CD4-positive, alpha-beta T cell treated with Interleukin-21 for 1 hour (primary cell): ENCODE results near the gene RFTN2.
"Not testable (repeated sequence)": the region's sequence is repeated elsewhere in the genome, so short reads cannot be mapped to it uniquely, and the experiment has no call there.

Source experiments
- DNase-seq: peaks from one replicate; pipeline ENCODE4 v3.0.0-alpha.2; 2020

RFTN2 gene

GRCh38 chr2:197674060-197674459 is 1.3 kb downstream of the RFTN2 start:
- no peak for DNase-seq

DNA sequence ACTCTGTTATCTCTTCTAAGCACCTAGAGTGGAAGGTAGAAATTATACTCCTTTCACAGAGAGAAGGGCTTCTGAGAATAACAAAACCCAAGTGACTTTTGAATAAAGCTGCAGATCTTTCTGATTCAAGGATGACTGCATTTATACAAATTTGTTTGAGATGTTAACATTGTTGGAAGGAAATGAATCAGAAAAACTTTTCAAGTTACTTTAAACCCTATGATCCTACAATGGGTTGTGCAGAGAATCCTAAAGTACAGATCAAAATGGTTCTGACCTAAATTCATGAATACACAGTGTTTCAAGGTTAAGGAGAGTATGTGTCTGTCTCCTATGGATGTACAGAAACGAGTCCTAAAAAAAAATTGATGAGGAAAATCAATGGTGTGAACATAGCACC is 1.8 kb downstream of the RFTN2 start:
- no peak for DNase-seq

GRCh38 chr2:197673106-197673505 is 2.3 kb downstream of the RFTN2 start:
- no peak for DNase-seq

GRCh38 chr2:197672371-197672893 is 3.0 kb downstream of the RFTN2 start:
- no peak for DNase-seq

GRCh38 chr2:197669077-197669476 is 6.3 kb downstream of the RFTN2 start:
- DNase-seq, result no peak

- no peak for DNase-seq
These were observed 7.1 kb downstream of the RFTN2 start for GRCh38 chr2:197668296-197668695.

DNA sequence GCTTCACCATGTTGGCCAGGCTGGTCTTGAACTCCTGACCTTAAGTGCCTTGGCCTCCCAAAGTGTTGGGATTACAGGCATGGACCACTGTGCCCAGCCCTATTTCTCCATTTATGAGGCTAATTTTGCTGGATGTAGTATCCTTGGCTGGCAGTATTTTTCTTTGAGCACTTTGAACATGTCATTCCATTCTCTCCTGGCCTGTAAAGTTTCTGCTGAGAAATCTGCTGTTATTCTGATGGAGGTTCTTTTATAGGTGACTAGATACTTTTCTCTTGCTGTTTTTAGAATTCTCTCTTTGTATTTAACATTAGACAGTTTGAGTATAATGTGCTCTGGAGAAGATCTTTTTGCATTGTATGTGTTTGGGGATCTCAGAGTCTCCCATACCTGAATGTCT is 9.1 kb downstream of the RFTN2 start:
- DNase-seq, result no peak

- no peak for DNase-seq
These were observed 13.8 kb downstream of the RFTN2 start for GRCh38 chr2:197661626-197662025.

- no peak for DNase-seq
These were observed 17.8 kb downstream of the RFTN2 start for GRCh38 chr2:197657562-197657961.

- DNase-seq, result no peak
These were observed 27.3 kb downstream of the RFTN2 start for GRCh38 chr2:197647961-197648690.

DNA sequence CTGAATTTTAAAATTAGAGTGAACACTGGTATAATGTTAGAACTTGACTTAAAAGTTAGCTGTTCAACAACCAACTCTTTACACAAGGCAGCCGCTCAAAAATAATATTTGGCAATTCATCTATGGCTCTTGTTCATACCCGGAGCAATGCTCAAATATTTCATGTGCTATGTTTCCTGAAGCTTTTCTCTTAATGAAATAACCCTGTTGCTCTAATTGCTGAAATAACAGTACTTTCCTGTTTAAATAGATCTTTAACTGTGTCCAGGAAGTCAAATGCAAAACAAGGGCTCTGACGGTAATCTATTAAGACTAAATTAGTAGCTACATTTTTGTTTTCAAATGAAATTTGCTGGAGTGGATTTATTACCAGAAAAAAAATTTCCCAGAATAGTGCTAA is 33.7 kb downstream of the RFTN2 start:
- no peak for DNase-seq

DNA sequence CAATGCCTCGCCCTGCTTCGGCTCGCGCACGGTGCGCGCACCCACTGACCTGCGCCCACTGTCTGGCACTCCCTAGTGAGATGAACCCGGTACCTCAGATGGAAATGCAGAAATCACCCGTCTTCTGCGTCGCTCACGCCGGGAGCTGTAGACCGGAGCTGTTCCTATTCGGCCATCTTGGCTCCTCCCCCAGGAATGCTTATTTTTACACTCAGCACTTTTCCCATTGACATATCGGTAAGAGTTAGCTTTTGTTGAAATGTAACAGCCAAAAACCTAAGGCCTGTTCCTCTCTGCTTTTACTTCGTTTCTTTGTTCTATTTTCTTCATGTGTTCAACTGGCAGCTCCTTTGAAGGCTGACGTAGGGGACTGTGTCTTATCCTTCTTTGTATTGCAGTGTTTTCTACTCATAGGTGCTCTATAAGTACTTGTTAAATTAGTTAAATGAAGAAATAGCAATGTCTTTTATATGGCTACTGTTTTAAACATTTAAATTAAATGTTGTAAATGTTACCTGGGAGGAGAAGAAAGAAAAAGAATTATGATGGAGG is 34.7 kb downstream of the RFTN2 start:
- DNase-seq, result not testable (repeated sequence)

DNA sequence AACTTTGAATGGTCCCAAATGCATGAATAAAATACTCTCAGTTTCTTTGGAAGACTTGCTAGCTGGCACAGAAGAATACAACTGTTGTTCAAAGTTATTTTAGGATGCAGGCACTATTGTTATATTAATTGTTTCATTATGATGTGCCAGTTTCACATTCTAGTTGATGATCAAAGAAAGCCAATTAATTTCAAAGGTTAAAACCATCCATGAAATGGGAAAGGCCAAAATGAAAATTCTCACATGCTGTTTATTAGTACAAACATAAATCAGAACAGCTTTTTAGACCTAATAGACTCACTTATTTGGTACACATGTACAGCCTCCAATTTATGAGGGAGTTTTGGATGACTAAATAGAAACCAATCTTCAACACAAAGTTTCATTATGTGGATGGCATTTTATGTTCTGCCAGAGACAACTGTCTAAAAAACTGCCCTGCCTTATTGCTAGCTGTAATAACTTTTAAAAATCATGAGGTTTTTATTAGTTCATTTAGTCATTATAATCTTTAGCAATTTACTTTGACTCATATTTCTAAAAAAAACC is 42.2 kb downstream of the RFTN2 start:
- DNase-seq, result no peak

DNA sequence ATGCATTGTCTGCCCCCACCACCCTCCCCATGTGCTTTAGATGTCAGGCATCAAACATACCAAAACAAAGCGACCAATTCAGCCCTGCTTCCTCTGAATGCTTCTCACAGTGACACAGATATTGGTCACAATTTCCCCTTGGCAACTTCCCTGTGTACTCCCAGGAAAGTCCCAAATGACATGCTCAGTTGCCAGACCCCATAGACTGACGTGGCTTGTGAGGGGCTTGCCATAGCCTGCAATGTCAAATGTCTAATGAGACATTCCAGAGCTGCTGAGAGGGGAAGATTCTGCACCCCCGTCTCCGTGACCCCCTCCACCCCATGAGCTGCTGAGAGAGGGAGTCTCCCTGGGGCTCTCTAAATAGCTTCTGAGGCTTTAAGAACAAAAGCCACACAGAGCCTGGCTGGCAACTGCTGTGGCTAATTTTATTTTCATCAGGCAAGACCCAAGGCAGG is 47.3 kb downstream of the RFTN2 start:
- no peak for DNase-seq

- DNase-seq, result no peak
These were observed 48.3 kb downstream of the RFTN2 start for GRCh38 chr2:197626965-197627625.

DNA sequence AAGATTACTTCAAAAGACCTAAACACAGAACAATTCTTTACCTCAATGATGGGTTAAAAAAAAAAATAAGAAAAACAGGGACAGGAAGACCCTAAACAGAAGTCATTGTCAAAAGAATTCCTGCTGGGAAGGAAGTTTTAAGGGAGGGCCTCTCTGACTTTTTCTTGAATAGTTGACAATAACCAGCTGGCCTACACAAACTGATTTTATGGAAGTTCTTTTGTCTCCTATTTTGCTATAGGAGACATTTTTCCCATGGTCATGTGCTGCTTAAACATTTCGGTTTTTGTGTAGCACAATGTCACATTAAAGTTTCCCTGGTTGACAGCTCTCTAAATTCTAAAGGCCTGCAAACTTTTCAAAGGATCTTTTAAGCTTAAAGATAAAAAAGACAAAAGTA is 55.3 kb downstream of the RFTN2 start:
- no peak for DNase-seq

- no peak for DNase-seq
These were observed 60.3 kb downstream of the RFTN2 start for GRCh38 chr2:197615016-197615652.

DNA sequence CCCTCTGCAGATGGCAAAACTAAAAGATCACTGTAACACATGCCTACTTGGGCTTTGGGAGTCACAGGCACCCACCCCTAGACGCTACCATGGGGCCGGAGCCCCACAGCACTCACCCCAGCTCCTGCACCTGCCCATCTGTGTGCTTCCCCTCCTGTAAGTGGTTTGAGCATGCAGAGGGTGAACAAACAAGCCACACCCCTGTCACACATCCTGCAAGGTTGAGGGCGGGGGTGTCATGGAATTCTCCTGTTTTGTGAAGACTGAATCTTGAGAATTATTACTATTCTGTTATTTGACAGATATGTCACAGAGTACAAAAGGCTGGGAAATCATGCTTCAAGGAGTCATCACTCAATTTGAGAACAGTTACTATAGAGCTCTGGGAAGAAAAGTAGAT is 60.9 kb downstream of the RFTN2 start:
- no peak for DNase-seq

GRCh38 chr2:197613509-197613987 is 61.8 kb downstream of the RFTN2 start:
- no peak for DNase-seq

DNA sequence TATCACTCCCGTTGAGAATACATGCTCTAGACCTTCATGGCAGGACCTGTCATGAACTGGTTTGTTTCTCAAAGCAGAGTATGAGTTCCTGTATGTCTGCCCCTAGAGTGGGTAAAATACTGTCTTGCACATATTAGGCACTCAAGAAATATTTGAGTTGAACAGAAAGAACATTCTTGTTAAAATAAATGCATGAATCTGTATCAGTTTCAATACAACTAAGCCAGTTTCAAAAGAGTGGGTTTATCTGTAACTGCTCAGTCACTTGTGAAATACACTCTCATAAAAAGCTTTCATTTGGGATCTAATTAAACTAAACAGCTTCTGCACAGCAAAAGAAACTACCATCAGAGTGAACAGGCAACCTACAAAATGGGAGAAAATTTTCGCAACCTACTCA is 69.2 kb downstream of the RFTN2 start:
- DNase-seq, result no peak

GRCh38 chr2:197604117-197604860 is 71.1 kb downstream of the RFTN2 start:
- no peak for DNase-seq

- no peak for DNase-seq
These were observed 73.7 kb downstream of the RFTN2 start for GRCh38 chr2:197601726-197602125.
